K562 (cell line): Measurements from ENCODE around the gene DSCAM. TPM values are rescaled to one million over a fixed set of nuclear protein-coding genes. Genes with fewer than 3 reads are reported as not detected.

ENCODE experiments used
- FIP1L1 ChIP-seq: fragments of 200-400 bp; formaldehyde crosslinking; IDR thresholded peaks from 2 replicates; pipeline ENCODE4 v1.6.1; 2018; ENCODE audit warnings: mild to moderate bottlenecking, low read depth, low read length; ENCODE audit not compliant: poor library complexity, severe bottlenecking
- JUN ChIP-seq, 2 experiments: sonication (generic) in 1 of 2; formaldehyde crosslinking in 1 of 2; IDR thresholded peaks; 2 replicates each; pipeline versions ENCODE4 v1.6.1 to v1.8.0; 2012 to 2022; ENCODE audit warnings: borderline replicate concordance in 2 of 2, mild to moderate bottlenecking in 2 of 2, improper control_type of control experiment in 1 of 2, low read depth in 1 of 2, low read length in 1 of 2, missing genetic modification reagents in 1 of 2
- MAFG ChIP-seq: fragments of 450-650 bp; conservative IDR thresholded peaks from 2 replicates; pipeline ENCODE4 v1.6.1; 2016; ENCODE audit warnings: missing genetic modification characterization, missing compliant biosample characterization
- MAZ ChIP-seq, 2 experiments: fragments of 450-650 bp in 1 of 2; sonication (generic) in 1 of 2; formaldehyde crosslinking; IDR thresholded peaks in 1 of 2; conservative IDR thresholded peaks in 1 of 2; 2 replicates each; pipeline versions ENCODE4 v1.4.0 to v1.5.0; 2020; ENCODE audit warnings: mild to moderate bottlenecking in 1 of 2, missing genetic modification reagents in 1 of 2
- MED1 ChIP-seq: sonication (generic); formaldehyde crosslinking; IDR thresholded peaks from 2 replicates; pipeline ENCODE4 v1.8.1; 2023; ENCODE audit warnings: missing genetic modification reagents, borderline replicate concordance
- PHTF2 ChIP-seq: fragments of 250-450 bp; sonication (Bioruptor Pico); IDR thresholded peaks from 2 replicates; pipeline ENCODE4 v1.5.0; 2021; ENCODE audit warnings: mild to moderate bottlenecking
- PTTG1 ChIP-seq: fragments of 450-650 bp; IDR thresholded peaks from 2 replicates; pipeline ENCODE4 v1.6.1; 2016; ENCODE audit warnings: low read depth, mild to moderate bottlenecking, missing genetic modification characterization, missing compliant biosample characterization
- ZBTB49 ChIP-seq: sonication (generic); formaldehyde crosslinking; IDR thresholded peaks from 2 replicates; pipeline ENCODE4 v1.8.0; 2022; ENCODE audit warnings: missing genetic modification reagents, mild to moderate bottlenecking, borderline replicate concordance
- ZNF133 ChIP-seq: fragments of 250-450 bp; sonication (Bioruptor Pico); IDR thresholded peaks from 2 replicates; pipeline ENCODE4 v1.4.0; 2020; ENCODE audit warnings: mild to moderate bottlenecking
- ZNF316 ChIP-seq: fragments of 450-650 bp; IDR thresholded peaks from 2 replicates; pipeline ENCODE4 v1.6.1; 2016
- ZNF395 ChIP-seq: fragments of 200-800 bp; sonication (Bioruptor generic); IDR thresholded peaks from 2 replicates; pipeline ENCODE4 v1.6.1; 2017; ENCODE audit warnings: missing genetic modification characterization, missing compliant biosample characterization
- ZNF445 ChIP-seq: fragments of 250-450 bp; sonication (Bioruptor Pico); IDR thresholded peaks from 2 replicates; pipeline ENCODE4 v1.4.0; 2020; ENCODE audit warnings: low read depth, mild to moderate bottlenecking, moderate library complexity
- polyA plus RNA-seq, 8 experiments: library from polyadenylated mRNA; depleted of rRNA in 4 of 8; stranded (reverse) in 5 of 8; unstranded in 3 of 8; fragments of >200 nt; fragmentation: Nextera tagmentation in 2 of 8; fragmentation: Illumina TruSeq in 1 of 8; extraction: Ambion mirVana in 2 of 8; extraction: Trizol in 1 of 8; gene quantifications; 2 replicates each; pipeline versions ENCODE4 v1.2.1 to v1.2.3, GENCODE V29; 2011 to 2014; ENCODE audit warnings: inconsistent platforms in 1 of 8, missing spikeins in 1 of 8
- total RNA-seq, 7 experiments: library from RNA; depleted of rRNA in 6 of 7; stranded (reverse); fragments of >200 nt in 6 of 7; fragmentation: Illumina TruSeq in 2 of 7; extraction: Trizol in 2 of 7; gene quantifications; 2 replicates each; pipeline versions ENCODE4 v1.2.1 to v1.2.3, GENCODE V29; 2011 to 2021; ENCODE audit warnings: low replicate concordance in 1 of 7
- TF ChIP-seq, protein P1 (sequence below), 2 experiments: fragments of 450-650 bp; formaldehyde crosslinking in 1 of 2; IDR thresholded peaks; 2 replicates each; pipeline versions ENCODE4 v1.4.0 to v1.6.1; 2014 to 2020; ENCODE audit warnings: mild to moderate bottlenecking in 2 of 2, borderline replicate concordance in 1 of 2, low read depth in 1 of 2
- TF ChIP-seq, protein P2 (sequence below): IDR thresholded peaks from 2 replicates; pipeline ENCODE4 v1.6.1; 2011; ENCODE audit not compliant: insufficient read length; ENCODE audit errors: extremely low read depth

Gene DSCAM
- total and polyA plus RNA-seq, 9 of the 15 experiments (the other 6 are each of a cell fraction or from before 2014, with no cell fraction given), result not detected

- TF ChIP-seq, protein P1, sequence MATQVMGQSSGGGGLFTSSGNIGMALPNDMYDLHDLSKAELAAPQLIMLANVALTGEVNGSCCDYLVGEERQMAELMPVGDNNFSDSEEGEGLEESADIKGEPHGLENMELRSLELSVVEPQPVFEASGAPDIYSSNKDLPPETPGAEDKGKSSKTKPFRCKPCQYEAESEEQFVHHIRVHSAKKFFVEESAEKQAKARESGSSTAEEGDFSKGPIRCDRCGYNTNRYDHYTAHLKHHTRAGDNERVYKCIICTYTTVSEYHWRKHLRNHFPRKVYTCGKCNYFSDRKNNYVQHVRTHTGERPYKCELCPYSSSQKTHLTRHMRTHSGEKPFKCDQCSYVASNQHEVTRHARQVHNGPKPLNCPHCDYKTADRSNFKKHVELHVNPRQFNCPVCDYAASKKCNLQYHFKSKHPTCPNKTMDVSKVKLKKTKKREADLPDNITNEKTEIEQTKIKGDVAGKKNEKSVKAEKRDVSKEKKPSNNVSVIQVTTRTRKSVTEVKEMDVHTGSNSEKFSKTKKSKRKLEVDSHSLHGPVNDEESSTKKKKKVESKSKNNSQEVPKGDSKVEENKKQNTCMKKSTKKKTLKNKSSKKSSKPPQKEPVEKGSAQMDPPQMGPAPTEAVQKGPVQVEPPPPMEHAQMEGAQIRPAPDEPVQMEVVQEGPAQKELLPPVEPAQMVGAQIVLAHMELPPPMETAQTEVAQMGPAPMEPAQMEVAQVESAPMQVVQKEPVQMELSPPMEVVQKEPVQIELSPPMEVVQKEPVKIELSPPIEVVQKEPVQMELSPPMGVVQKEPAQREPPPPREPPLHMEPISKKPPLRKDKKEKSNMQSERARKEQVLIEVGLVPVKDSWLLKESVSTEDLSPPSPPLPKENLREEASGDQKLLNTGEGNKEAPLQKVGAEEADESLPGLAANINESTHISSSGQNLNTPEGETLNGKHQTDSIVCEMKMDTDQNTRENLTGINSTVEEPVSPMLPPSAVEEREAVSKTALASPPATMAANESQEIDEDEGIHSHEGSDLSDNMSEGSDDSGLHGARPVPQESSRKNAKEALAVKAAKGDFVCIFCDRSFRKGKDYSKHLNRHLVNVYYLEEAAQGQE (IDR thresholded peaks at IDR 0.05; ENCODE audit: borderline replicate concordance), result no peak
- TF ChIP-seq, protein P1 (CRISPR knock-in tag; IDR thresholded peaks at IDR 0.05; ENCODE audit: low read depth), result no peak
- no peak for TF ChIP-seq JUN (IDR thresholded peaks at IDR 0.05; ENCODE audit: borderline replicate concordance, low read depth, low read length)
- no peak for TF ChIP-seq JUN (CRISPR knock-in tag; IDR thresholded peaks at IDR 0.05; ENCODE audit: borderline replicate concordance)
- TF ChIP-seq, protein P2, sequence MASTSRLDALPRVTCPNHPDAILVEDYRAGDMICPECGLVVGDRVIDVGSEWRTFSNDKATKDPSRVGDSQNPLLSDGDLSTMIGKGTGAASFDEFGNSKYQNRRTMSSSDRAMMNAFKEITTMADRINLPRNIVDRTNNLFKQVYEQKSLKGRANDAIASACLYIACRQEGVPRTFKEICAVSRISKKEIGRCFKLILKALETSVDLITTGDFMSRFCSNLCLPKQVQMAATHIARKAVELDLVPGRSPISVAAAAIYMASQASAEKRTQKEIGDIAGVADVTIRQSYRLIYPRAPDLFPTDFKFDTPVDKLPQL, result no peak
- TF ChIP-seq MED1 (CRISPR knock-in tag), result no peak
- TF ChIP-seq FIP1L1, result no peak
- no peak for TF ChIP-seq ZNF316
- no peak for TF ChIP-seq PTTG1 (tag)
- no peak for TF ChIP-seq PHTF2 (CRISPR knock-in tag)
- no peak for TF ChIP-seq ZNF133
- no peak for TF ChIP-seq ZBTB49 (CRISPR knock-in tag)
- no peak for TF ChIP-seq ZNF445 (CRISPR knock-in tag)
- TF ChIP-seq ZNF395 (CRISPR knock-in tag), result no peak
- TF ChIP-seq MAZ (CRISPR knock-in tag; conservative IDR thresholded peaks at IDR 0.05 in 1 of 2, IDR thresholded peaks at IDR 0.05 in 1 of 2), result no peak
- no peak for TF ChIP-seq MAFG
Observed at GRCh38 chr21:40130476-40130875, 716.5 kb downstream of the DSCAM start (continued).
